Esophagus squamous epithelium (tissue), 5 donors: ENCODE data around the gene OLAH. TPM values are rescaled to one million over a fixed set of nuclear protein-coding genes. Genes with fewer than 3 reads are reported as not detected.
A peak's percentile ranks its signal among the peaks of the same experiment; 100 is the strongest.

ENCODE experiments used
- DNase-seq: peaks from one replicate; lab custom pipeline; 2025; lab: John Stamatoyannopoulos, UW
- H3K27ac ChIP-seq, 4 donors: fragments of 200-600 bp; sonication (generic); one replicate each; pipeline ENCODE4 v1.5.1; 2016 to 2019; ENCODE audit warnings: mild to moderate bottlenecking in 1 of 4
- H3K27me3 ChIP-seq, 4 donors: fragments of 200-600 bp; sonication (generic); 1 replicate in 3 of 4; 2 replicates in 1 of 4; pipeline versions ENCODE4 v1.5.1 to v1.6.0; 2017 to 2021; ENCODE audit warnings: antibody characterized with exemption in 1 of 4
- H3K36me3 ChIP-seq, 3 donors: fragments of 200-600 bp; sonication (generic); one replicate each; pipeline ENCODE4 v1.5.1; 2016 to 2019
- H3K4me1 ChIP-seq, 3 donors: fragments of 200-600 bp; sonication (generic); one replicate each; pipeline ENCODE4 v1.5.1; 2017 to 2019
- H3K4me3 ChIP-seq, 4 donors: fragments of 200-600 bp; sonication (generic); 1 replicate in 3 of 4; 2 replicates in 1 of 4; pipeline ENCODE4 v1.5.1; 2016 to 2019; ENCODE audit warnings: mild to moderate bottlenecking in 2 of 4, moderate library complexity in 1 of 4
- H3K9me3 ChIP-seq, 3 donors: fragments of 200-600 bp; sonication (generic); one replicate each; pipeline ENCODE4 v1.5.1; 2016 to 2019
- POLR2A ChIP-seq, 4 donors: fragments of 450-650 bp; IDR thresholded peaks; one replicate each; pipeline ENCODE4 v1.6.1; 2017; ENCODE audit warnings: antibody characterized with exemption in 4 of 4, mild to moderate bottlenecking in 4 of 4, moderate library complexity in 3 of 4
- WGBS, 2 donors: methylation state at CpG; one replicate each; pipeline ENCODE4 v1.1.5; 2018; 5-methylcytosine and 5-hydroxymethylcytosine counted together
- intact Hi-C: fragments of 100-400 bp; cut with DNase I; formaldehyde crosslinking; loops from one replicate; pipeline ENCODE4 v1.15.0; 2022
- total RNA-seq, 4 donors: library from RNA; depleted of rRNA; stranded (reverse); fragments of >200 nt; gene quantifications; one replicate each; pipeline ENCODE4 v1.1.0, GENCODE V29; 2016
- TF ChIP-seq, protein P1 (sequence below), 6 experiments: fragments of 450-650 bp in 4 of 6; fragments of 200-600 bp in 2 of 6; sonication (generic) in 2 of 6; IDR thresholded peaks; one replicate each; pipeline ENCODE4 v1.5.1; 2016 to 2019; ENCODE audit warnings: antibody characterized with exemption in 6 of 6, mild to moderate bottlenecking in 4 of 6, moderate library complexity in 4 of 6
- donor health status: DM: yes; HTN: yes; CAD: no.

The OLAH gene
- total RNA-seq, 4 donors from 2014 or later, result 0.57 to 9.4 (median 5.1) TPM

DNA sequence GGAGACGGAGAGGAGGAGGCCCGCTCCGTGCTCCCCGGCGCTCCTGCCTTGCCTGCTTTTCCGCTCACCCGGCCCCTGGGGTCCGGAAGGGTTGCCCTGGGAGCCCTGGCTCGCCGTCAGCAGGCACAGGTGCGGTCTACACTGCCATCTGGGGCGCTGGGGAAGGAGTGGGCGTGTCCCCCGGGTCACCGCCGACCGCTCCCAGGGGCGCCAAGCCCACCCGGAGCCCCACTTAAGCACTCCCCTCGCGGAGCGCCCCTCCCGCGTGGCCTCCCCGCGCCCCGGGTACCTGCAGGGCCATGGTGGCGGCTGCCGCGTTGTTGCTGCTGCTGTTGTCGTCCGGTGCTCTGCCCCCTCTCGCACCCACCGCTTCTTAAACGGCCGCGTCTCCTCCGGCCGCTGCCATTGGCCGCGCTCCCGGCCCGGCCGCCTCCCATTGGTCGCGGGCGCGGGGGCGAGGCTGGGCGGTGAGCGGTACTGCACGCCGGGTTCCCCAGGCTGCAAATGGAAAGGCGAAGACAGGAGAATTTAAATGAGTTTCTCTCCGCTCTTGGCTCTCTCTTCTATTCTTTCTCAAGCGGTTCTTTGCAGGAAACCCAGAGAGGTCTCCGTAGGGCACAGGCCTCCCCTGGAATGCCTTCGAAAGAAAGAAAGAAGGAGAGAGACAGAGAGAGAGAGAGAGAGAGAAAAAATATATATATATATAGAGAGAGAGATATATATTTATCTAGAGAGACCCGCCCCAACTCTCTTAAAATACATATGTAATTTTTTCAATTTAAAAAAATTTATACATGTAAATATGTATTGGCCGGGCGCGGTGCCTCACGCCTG lies 44.9 kb downstream of the OLAH start, which contains the start of gene ACBD7:
Gene ACBD7 (minus strand): TSS at position 349 of the 834 bp plus-strand sequence. CDS start 48 bp downstream, at position 301.
- Histone ChIP-seq H3K27me3 (no peaks in the 10 kb centered on the region), H3K27ac (peak within 1 kb of the TSS in 2 of 4 donors; percentile 26 to 36), H3K4me3 (peak within 1 kb of the TSS; percentile 31 to 80 (median 57)), H3K9me3 (no peaks in the 10 kb centered on the region), H3K36me3 (no peaks in the 10 kb centered on the region), H3K4me1 (peaks cover 0 to 33% (median 12%) of the 10 kb centered on the region in 3 donors)
- intact Hi-C loops, result no loop called here
- peak; percentile 24 for DNase-seq
- WGBS, 2 donors, result 12 to 15% methylated on average over 26 to 28 of the region's 63 CpGs
- TF ChIP-seq, protein P1, sequence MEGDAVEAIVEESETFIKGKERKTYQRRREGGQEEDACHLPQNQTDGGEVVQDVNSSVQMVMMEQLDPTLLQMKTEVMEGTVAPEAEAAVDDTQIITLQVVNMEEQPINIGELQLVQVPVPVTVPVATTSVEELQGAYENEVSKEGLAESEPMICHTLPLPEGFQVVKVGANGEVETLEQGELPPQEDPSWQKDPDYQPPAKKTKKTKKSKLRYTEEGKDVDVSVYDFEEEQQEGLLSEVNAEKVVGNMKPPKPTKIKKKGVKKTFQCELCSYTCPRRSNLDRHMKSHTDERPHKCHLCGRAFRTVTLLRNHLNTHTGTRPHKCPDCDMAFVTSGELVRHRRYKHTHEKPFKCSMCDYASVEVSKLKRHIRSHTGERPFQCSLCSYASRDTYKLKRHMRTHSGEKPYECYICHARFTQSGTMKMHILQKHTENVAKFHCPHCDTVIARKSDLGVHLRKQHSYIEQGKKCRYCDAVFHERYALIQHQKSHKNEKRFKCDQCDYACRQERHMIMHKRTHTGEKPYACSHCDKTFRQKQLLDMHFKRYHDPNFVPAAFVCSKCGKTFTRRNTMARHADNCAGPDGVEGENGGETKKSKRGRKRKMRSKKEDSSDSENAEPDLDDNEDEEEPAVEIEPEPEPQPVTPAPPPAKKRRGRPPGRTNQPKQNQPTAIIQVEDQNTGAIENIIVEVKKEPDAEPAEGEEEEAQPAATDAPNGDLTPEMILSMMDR (IDR thresholded peaks at IDR 0.05), result peak; percentile 45 to 72 (median 60)
- no peak for TF ChIP-seq POLR2A (IDR thresholded peaks at IDR 0.05)

DNA sequence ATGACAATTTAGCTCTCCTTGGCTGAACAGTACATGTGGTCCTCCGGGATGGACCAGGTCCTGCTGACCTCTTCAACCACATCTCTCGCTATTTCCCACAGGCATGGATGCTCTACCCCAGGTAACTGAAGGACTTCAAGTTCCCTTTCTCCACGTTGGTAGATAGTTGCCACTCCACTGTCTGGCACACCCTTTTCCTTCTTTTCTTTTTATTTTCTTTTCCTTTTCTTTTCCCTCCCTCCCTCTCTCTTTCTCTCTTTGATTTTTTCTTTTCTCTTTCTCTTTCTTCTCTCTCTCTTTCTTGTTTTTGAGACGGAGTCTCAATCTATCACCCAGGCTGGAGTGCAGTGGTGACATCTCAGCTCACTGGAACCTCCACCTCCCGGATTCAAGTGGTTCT lies 47.7 kb downstream of the OLAH start:
- Histone ChIP-seq H3K36me3 (no peaks in the 10 kb centered on the region), H3K9me3 (no peaks in the 10 kb centered on the region), H3K27ac (no peak overlapping the region), H3K4me3 (no peak overlapping the region), H3K4me1 (peaks cover 0 to 18% (median 11%) of the 10 kb centered on the region in 3 donors), H3K27me3 (no peaks in the 10 kb centered on the region)
- TF ChIP-seq POLR2A (IDR thresholded peaks at IDR 0.05), result no peak
- TF ChIP-seq, protein P1 (IDR thresholded peaks at IDR 0.05), result no peak
- intact Hi-C loops, result loop anchor here (10.0 kb wide), 1 partner anchor 137 kb away; the partner anchor contains the start of genes DCLRE1C and MEIG1
- no peak for DNase-seq
- 84% methylated on average over 5 of the region's 5 CpGs for WGBS, 2 donors

DNA sequence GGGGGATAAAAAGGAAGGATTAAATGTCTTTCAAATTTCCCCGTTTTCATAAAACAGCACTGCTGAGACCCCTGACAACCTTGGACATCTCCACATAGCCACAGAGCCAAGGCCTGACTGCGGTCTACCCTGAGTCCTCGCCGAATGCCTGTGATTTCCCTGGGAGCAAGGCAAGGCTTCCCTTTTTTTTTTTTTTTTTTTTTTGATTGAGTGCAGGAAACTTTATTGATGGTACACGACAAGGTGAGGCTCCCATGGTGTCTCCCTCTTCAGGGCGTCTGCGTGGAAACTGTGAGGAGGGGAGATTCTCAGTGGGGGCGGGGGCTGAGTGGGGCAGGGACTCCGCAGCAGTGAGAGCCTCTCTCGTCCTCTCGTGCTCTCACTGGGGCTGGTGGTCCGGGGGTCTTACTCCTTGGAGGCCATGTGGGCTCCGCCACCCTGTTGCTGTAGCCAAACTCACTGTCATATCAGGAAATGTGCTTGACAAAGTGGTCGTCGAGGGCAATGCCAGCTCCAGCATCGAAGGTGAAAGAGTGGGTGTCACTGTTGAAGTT lies 49.2 kb downstream of the OLAH start:
- peaks cover 3 to 22% (median 11%) of the 10 kb centered on the region in 3 donors for H3K4me1 ChIP-seq
- no peaks in the 10 kb centered on the region for H3K27me3 ChIP-seq
- no peak overlapping the region for H3K4me3 ChIP-seq
- H3K9me3 ChIP-seq, result no peaks in the 10 kb centered on the region
- no peak overlapping the region for H3K27ac ChIP-seq
- no peak for DNase-seq
- WGBS, 2 donors, result 81 to 94% methylated on average over 7 to 11 of the region's 16 CpGs
- TF ChIP-seq, protein P1 (IDR thresholded peaks at IDR 0.05), result no peak
- TF ChIP-seq POLR2A (IDR thresholded peaks at IDR 0.05), result no peak
- intact Hi-C loops, result loop anchor here (10.0 kb wide), 1 partner anchor 138 kb away; the partner anchor contains the start of genes DCLRE1C and MEIG1
- H3K36me3 ChIP-seq, result no peaks in the 10 kb centered on the region

DNA sequence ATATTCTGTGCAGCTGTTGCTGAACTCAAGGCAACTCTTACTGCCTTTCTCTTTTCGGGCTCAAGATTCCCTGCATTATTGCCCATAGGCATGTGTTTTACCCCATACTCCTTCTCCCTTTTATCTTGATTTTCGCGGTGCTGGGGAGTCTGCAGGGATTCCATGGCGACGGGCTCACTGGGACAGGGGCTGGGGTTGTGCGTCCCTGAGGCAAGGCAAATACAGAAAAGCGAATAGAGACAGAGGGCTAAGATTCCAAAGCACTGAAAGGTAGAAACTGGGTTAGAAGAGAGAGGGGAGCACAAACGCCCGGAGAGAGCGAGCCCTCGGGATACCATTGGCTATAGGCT lies 52.9 kb downstream of the OLAH start:
- peaks cover 0 to 11% (median 3%) of the 10 kb centered on the region in 3 donors for H3K36me3 ChIP-seq

More for the DNA sequence above, 52.9 kb downstream of the OLAH start:
- intact Hi-C loops, result loop anchor here (10.0 kb wide), 1 partner anchor 142 kb away; the partner anchor contains the start of genes DCLRE1C and MEIG1
- Histone ChIP-seq H3K4me3 (peak overlapping the region; percentile 64 to 99 (median 78)), H3K27ac (peak overlapping the region; percentile 93 to 98 (median 95)), H3K4me1 (peaks cover 16 to 33% (median 21%) of the 10 kb centered on the region in 3 donors), H3K27me3 (no peaks in the 10 kb centered on the region), H3K9me3 (no peaks in the 10 kb centered on the region)
- 0% methylated on average over 1 to 7 of the region's 11 CpGs for WGBS, 2 donors
- TF ChIP-seq POLR2A (IDR thresholded peaks at IDR 0.05), result no peak
- TF ChIP-seq, protein P1 (IDR thresholded peaks at IDR 0.05), result no peak
- no peak for DNase-seq
